Activated T-cell treated with anti-CD3 and anti-CD28 coated beads for 48 hours (primary cell): ENCODE measurements around the gene EYA2.

Experiments used
- DNase-seq: peaks from one replicate; pipeline ENCODE4 v3.0.0-alpha.2; 2020; ENCODE audit warnings: low read depth

Gene EYA2

GRCh38 chr20:47111576-47111975, 216.9 kb downstream of the EYA2 start:
- no peak for DNase-seq

- DNase-seq: no peak
Observed at GRCh38 chr20:47113362-47114109, 218.9 kb downstream of the EYA2 start.

GRCh38 chr20:47115694-47116093, 221.1 kb downstream of the EYA2 start:
- DNase-seq: no peak

- DNase-seq: no peak
Observed at GRCh38 chr20:47117371-47117770, 222.7 kb downstream of the EYA2 start.

GRCh38 chr20:47117773-47118172, 223.1 kb downstream of the EYA2 start:
- DNase-seq: no peak

GRCh38 chr20:47118206-47118605, 223.6 kb downstream of the EYA2 start:
- no peak for DNase-seq

GRCh38 chr20:47118641-47119040, 224.0 kb downstream of the EYA2 start:
- no peak for DNase-seq

- DNase-seq: no peak
Observed at GRCh38 chr20:47120346-47120936, 225.8 kb downstream of the EYA2 start.

- no peak for DNase-seq
Observed at GRCh38 chr20:47122560-47122959, 227.9 kb downstream of the EYA2 start.

- no peak for DNase-seq
Observed at GRCh38 chr20:47124181-47124717, 229.6 kb downstream of the EYA2 start.

- DNase-seq: no peak
Observed at GRCh38 chr20:47125508-47125757, 230.8 kb downstream of the EYA2 start.

- no peak for DNase-seq
Observed at GRCh38 chr20:47125758-47126591, 231.3 kb downstream of the EYA2 start.

- no peak for DNase-seq
Observed at GRCh38 chr20:47126709-47127108, 232.1 kb downstream of the EYA2 start.

- no peak for DNase-seq
Observed at GRCh38 chr20:47127546-47127945, 232.9 kb downstream of the EYA2 start.

- no peak for DNase-seq
Observed at GRCh38 chr20:47127999-47128398, 233.4 kb downstream of the EYA2 start.

GRCh38 chr20:47129306-47129705, 234.7 kb downstream of the EYA2 start:
- DNase-seq: no peak

- DNase-seq: no peak
Observed at GRCh38 chr20:47133809-47134456, 239.3 kb downstream of the EYA2 start.

GRCh38 chr20:47136782-47137181, 242.1 kb downstream of the EYA2 start:
- DNase-seq: no peak

GRCh38 chr20:47137231-47137870, 242.7 kb downstream of the EYA2 start:
- no peak for DNase-seq

GRCh38 chr20:47139934-47140535, 245.4 kb downstream of the EYA2 start:
- no peak for DNase-seq

GRCh38 chr20:47141350-47141921, 246.8 kb downstream of the EYA2 start:
- DNase-seq: no peak
